Activated naive CD4-positive, alpha-beta T cell treated with anti-CD3 and anti-CD28 coated beads for 36 hours (primary cell): ENCODE data around the gene ACTG2. TPM values are rescaled to one million over a fixed set of nuclear protein-coding genes. Genes with fewer than 3 reads are reported as not detected.
"Not testable (repeated sequence)": the region's sequence is repeated elsewhere in the genome, so short reads cannot be mapped to it uniquely, and the experiment has no call there.

Experiments
- CTCF ChIA-PET: fragments of 350-600 bp; sonication (Branson Sonifier 250); formaldehyde crosslinking; loops from one replicate; lab custom pipeline; 2021; ENCODE audit warnings: antibody characterized with exemption; lab: Charles Lee
- DNase-seq: peaks from one replicate; pipeline ENCODE4 v3.0.0-alpha.2; 2020
- H3K27ac Mint-ChIP-seq: one replicate; pipeline ENCODE4 v1.8.0; 2021; ENCODE audit warnings: mild to moderate bottlenecking, mixed read lengths
- H3K27me3 Mint-ChIP-seq: one replicate; pipeline ENCODE4 v1.8.0; 2021; ENCODE audit warnings: low read depth, mixed read lengths
- H3K36me3 Mint-ChIP-seq: one replicate; pipeline ENCODE4 v1.8.0; 2021; ENCODE audit warnings: low read depth, mixed read lengths
- H3K4me1 Mint-ChIP-seq: one replicate; pipeline ENCODE4 v1.8.0; 2021; ENCODE audit warnings: low read depth, mixed read lengths
- H3K4me3 Mint-ChIP-seq: one replicate; pipeline ENCODE4 v1.8.0; 2021; ENCODE audit warnings: mild to moderate bottlenecking, moderate library complexity, mixed read lengths
- H3K9me3 Mint-ChIP-seq: one replicate; pipeline ENCODE4 v1.8.0; 2021; ENCODE audit warnings: mixed read lengths
- intact Hi-C: fragments of 100-400 bp; cut with micrococcal nuclease; formaldehyde crosslinking; loops from one replicate; pipeline ENCODE4 v1.15.1; 2023
- total RNA-seq, 2 experiments: library from RNA; stranded (reverse); gene quantifications; one replicate each; pipeline ENCODE4 v1.2.3, GENCODE V29; 2021

The ACTG2 gene
- total RNA-seq, 2 experiments from 2014 or later = not detected

DNA sequence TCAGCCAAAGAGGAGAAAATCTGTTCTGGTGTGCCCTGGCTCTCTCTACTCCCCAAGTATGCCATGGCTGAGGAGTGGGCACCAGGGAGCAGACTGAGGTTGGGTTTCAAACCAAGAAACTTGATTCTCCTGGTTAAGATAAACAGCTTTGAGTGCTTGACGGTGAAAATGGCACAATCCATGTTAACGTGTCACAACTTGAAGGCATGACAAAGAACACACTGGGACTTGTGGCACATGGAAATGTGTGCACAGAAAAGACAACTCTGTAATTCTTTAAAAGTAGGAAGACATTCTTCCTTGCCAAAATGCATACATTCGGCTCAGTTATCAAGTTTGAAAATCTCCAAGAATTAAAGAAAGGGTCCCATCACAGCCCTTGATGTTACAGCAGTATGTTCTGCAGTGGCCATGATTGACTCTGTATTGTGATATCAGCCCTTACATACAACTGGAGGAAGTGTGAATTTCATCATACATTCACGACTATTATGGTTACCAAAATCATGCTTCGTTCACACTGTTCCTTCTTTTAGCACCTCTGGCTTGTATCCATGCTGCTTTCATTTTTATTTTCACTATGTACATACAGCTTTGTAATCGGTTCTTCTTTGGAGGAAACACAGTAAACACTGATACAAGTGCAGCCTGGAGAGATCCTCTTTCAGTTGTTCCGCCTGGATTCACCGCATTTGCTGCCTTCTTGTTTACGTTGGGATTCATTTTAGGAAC is 15.6 kb upstream of the ACTG2 start:
- Mint-ChIP-seq H3K27ac (no peak overlapping the region), H3K36me3 (no peaks in the 10 kb centered on the region), H3K27me3 (no peaks in the 10 kb centered on the region), H3K4me1 (peaks cover 3% of the 10 kb centered on the region), H3K4me3 (no peak overlapping the region), H3K9me3 (no peaks in the 10 kb centered on the region)
- DNase-seq = no peak
- intact Hi-C loops = no loop called here
- CTCF ChIA-PET = no interaction called here

DNA sequence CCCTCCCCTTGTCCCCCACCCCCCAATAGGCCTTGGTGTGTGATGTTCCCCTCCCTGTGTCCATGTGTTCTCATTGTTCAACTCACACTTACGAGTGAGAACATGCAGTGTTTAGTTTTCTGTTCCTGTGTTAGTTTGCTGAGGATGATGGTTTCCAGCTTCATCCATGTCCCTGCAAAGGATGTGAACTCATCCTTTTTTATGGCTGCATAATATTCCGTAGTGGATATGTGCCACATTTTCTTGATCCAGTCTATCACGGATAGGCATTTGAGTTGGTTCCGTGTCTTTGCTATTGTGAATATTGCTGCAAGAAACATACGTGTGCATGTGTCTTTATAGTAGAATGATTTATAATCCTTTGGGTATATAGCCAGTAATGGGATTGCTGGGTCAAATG is 14.8 kb upstream of the ACTG2 start:
- CTCF ChIA-PET, intact Hi-C loops, H3K9me3 Mint-ChIP-seq, H3K27ac Mint-ChIP-seq, H3K27me3 Mint-ChIP-seq, H3K36me3 Mint-ChIP-seq, H3K4me1 Mint-ChIP-seq, DNase-seq, H3K4me3 Mint-ChIP-seq: not testable (repeated sequence)

DNA sequence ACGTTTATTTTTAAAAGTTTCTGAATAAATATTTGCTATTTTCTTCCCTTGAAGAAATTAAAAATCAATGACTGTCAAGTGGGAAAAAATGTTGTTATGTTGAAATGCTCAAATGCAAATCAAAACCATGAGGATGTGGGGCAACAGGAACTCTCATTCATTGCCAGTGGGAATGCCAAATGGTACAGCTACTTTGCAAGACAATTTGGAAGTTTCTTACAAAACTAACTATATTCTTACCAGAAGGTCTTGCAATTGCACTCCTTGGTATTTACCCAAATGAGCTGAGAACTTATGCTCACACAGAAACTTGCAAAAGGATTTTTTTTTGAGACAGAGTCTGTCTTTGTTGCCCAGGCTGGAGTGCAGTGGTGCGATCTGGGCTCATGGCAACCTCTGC is 7.4 kb upstream of the ACTG2 start:
- Mint-ChIP-seq H3K4me1 (peaks cover 24% of the 10 kb centered on the region), H3K36me3 (no peaks in the 10 kb centered on the region), H3K27ac (no peak overlapping the region), H3K9me3 (no peaks in the 10 kb centered on the region), H3K4me3 (no peak overlapping the region), H3K27me3 (no peaks in the 10 kb centered on the region)
- CTCF ChIA-PET = no interaction called here
- no peak for DNase-seq
- intact Hi-C loops = no loop called here

DNA sequence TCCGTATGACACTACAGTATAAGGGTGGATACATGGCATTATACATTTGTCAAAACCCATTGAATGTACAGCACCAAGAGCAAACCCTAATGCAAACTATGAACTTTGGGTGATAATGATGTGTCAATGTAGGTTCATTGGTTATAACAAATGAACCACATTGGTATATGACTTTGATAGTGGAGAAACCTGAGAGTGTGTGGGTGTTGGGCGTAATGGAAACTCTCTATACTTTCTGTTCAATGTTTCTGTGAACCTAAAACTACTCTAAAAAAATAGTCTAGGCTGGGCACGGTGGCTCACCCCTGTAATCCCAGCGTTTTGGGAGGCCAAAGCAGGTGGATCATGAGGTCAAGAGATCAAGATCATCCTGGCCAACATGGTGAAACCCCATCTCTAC is 6.5 kb upstream of the ACTG2 start:
- Mint-ChIP-seq H3K9me3 (no peaks in the 10 kb centered on the region), H3K27me3 (no peaks in the 10 kb centered on the region), H3K4me1 (peaks cover 24% of the 10 kb centered on the region), H3K36me3 (no peaks in the 10 kb centered on the region), H3K4me3 (no peak overlapping the region), H3K27ac (peak overlapping the region; percentile 54)
- intact Hi-C loops = loop anchor here (1.0 kb wide), 2 partner anchors 9 to 53 kb away; no protein-coding TSS in a partner anchor
- peak; percentile 73 for DNase-seq
- CTCF ChIA-PET = no interaction called here

DNA sequence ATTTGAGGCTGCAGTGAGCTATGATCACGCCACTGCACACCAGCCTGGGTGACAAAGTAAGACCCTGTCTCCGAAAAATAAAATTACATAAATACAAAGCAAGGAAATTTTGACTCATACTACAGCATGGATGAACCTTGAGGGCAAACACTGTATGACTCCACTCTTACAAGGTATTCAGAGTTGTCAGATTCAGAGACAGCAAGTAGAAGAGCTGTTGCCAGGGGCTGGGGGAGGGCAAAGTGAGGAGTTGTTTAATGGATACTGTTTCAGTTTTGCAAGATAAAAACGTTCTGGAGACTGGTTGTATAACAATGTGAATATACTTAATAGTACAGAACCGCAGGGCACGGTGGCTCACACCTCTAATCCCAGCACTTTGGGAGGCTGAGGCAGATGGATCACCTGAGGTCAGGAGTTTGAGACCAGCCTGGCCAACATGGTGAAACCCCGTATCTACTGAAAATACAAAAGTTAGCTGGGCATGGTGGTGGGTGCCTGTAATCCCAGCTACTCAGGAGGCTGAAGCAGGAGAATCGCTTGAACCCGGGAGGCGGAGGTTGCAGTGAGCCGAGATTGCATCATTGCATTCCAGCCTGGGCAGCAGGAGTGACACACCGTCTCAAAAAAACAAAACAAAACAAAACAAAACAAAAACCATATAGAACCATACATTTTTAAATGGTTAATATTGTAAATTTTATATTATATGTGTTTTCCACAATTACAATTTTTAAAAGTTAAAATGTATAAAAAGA is 5.0 kb upstream of the ACTG2 start:
- H3K27ac Mint-ChIP-seq = not testable (repeated sequence)

DNA sequence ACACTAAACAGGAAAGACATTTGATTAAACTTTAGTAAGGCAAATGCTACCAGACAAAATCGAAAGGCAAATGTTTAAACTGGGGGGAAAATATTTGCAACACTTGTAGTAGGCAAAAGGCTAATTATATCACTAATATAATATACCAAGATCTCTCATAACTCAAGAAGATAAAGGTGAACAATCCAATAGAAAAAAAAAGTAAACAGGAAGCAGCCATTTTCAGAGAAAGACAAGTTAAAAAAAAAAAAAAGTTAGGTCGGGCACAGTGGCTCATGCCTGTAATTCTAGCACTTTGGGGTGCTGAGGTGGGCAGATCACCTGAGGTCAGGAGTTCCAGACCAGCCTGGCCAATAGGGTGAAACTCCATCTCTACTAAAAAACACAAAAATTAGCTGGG is 4.4 kb upstream of the ACTG2 start:
- no peak for DNase-seq
- CTCF ChIA-PET = interaction anchor here (0.6 to 0.7 kb wide), 2 partner anchors 62 to 361 kb away, joined by 3 read pairs; no protein-coding TSS in a partner anchor
- Mint-ChIP-seq H3K27ac (no peak overlapping the region), H3K4me3 (no peak overlapping the region), H3K4me1 (peaks cover 24% of the 10 kb centered on the region), H3K9me3 (no peaks in the 10 kb centered on the region), H3K27me3 (no peaks in the 10 kb centered on the region), H3K36me3 (no peaks in the 10 kb centered on the region)
- intact Hi-C loops = no loop called here

More for the DNA sequence above, 5.0 kb upstream of the ACTG2 start:
- H3K9me3 Mint-ChIP-seq, H3K36me3 Mint-ChIP-seq, intact Hi-C loops, H3K27me3 Mint-ChIP-seq, H3K4me3 Mint-ChIP-seq: not testable (repeated sequence)
- CTCF ChIA-PET = interaction anchor here (1.0 kb wide), 1 partner anchor 9 kb away, joined by 3 read pairs; no protein-coding TSS in a partner anchor
- DNase-seq = peak; percentile 21
- H3K4me1 Mint-ChIP-seq = peaks cover 24% of the 10 kb centered on the region

DNA sequence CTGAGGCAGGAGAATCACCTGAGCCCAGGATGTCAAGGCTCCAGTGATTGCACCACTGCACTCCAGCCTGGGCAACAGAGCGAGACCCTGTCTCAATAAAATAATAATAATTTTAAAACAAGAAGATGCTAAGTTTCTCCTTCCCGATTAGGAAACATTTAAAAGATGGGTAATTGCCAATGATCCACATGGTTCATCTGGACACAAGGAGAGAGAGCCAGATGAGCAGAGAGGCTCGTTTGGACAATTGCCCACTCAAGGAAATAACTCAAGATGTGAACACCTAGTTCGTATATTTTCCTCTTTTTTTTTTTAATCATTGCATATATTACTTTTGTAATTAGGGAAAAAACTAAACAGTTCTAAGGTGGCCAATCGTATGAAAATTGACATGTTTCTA is 3.6 kb upstream of the ACTG2 start:
- CTCF ChIA-PET = no interaction called here
- H3K27ac Mint-ChIP-seq = no peak overlapping the region
- peaks cover 24% of the 10 kb centered on the region for H3K4me1 Mint-ChIP-seq
- H3K36me3 Mint-ChIP-seq = no peaks in the 10 kb centered on the region
- H3K27me3 Mint-ChIP-seq = no peaks in the 10 kb centered on the region
- intact Hi-C loops = no loop called here
- H3K4me3 Mint-ChIP-seq = no peak overlapping the region
- H3K9me3 Mint-ChIP-seq = no peaks in the 10 kb centered on the region
- DNase-seq = no peak

DNA sequence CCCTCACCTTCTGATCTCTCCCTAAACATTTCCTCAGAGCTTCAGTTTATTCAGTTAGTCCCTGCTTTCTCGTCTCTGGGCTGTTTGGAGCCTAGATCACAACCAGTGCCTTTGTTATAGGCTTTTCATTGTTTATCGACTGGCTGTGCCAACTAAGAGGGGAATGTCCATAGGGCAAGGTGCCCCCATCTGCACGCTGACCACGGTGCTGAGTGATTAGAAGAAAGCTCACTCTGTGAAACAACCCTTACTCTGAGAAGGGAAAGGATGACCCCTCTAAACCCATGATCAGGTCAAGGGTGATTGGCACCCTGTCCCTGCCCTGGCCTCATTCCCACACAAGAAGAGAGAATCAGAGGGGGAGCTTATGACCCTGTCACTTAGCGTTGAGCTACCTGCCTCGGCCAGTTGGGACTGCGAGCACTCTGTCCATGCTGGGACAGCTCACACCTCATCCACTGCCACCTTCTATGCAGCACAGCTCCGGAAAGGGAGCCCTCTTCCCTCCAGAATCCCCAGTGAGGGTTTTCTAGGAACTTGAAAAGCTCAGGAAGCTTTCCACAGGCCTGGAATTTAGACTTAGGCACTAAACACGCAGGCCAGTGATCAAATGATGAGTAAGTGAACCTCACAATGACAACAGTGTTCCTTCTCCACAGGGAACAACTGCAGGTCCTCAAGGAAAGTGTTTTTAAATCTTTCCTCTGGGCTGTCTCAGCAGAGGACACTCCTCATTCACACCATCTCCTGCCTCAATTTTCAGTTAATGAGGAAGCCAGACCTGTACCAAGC is 2.3 kb upstream of the ACTG2 start:
- no peaks in the 10 kb centered on the region for H3K36me3 Mint-ChIP-seq
- no peak overlapping the region for H3K4me3 Mint-ChIP-seq
- intact Hi-C loops = no loop called here
- H3K4me1 Mint-ChIP-seq = peaks cover 37% of the 10 kb centered on the region
- H3K27me3 Mint-ChIP-seq = no peaks in the 10 kb centered on the region
- no peaks in the 10 kb centered on the region for H3K9me3 Mint-ChIP-seq
- H3K27ac Mint-ChIP-seq = no peak overlapping the region
- no peak for DNase-seq
- CTCF ChIA-PET = interaction anchor here (1.3 to 1.6 kb wide), 3 partner anchors 13 to 97 kb away, joined by 3 to 4 read pairs (median 4); no protein-coding TSS in a partner anchor

DNA sequence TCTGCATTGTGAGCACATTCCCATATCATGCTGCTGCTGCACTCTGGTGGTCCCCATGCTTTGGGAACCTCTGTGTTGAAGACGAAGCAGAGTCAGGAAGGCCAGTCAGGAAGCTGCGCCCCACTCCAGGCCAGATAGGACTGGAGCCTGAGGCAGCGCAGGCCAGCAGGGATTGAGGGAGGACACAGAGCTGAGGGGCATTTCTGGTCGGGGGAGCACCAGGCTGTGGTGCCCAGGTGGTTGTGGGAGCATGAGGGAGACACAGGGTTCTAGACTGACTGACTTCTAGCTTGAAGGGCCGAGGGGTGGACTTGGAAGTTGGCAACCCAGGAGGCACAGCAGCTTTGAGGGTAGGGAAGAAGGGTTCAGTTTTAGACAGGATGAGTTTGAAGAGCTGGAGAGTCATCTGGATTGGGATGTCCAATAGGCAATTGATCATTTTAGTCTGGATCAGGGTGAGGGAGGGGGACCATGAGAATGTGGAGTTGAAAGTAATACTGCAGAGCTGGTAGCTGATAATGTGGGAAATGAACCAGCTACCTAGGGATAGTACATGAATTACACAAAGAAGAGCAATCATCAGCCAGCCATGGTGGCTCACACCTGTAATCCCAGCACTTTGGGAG is 1.4 kb upstream of the ACTG2 start:
- no peak for DNase-seq
- Mint-ChIP-seq H3K27me3 (no peaks in the 10 kb centered on the region), H3K9me3 (no peaks in the 10 kb centered on the region), H3K4me1 (peaks cover 38% of the 10 kb centered on the region), H3K4me3 (no peak overlapping the region), H3K36me3 (no peaks in the 10 kb centered on the region), H3K27ac (no peak overlapping the region)
- CTCF ChIA-PET = interaction anchor here (0.6 to 1.6 kb wide), 4 partner anchors 12 to 141 kb away, joined by 4 to 5 read pairs (median 4); no protein-coding TSS in a partner anchor
- intact Hi-C loops = no loop called here

DNA sequence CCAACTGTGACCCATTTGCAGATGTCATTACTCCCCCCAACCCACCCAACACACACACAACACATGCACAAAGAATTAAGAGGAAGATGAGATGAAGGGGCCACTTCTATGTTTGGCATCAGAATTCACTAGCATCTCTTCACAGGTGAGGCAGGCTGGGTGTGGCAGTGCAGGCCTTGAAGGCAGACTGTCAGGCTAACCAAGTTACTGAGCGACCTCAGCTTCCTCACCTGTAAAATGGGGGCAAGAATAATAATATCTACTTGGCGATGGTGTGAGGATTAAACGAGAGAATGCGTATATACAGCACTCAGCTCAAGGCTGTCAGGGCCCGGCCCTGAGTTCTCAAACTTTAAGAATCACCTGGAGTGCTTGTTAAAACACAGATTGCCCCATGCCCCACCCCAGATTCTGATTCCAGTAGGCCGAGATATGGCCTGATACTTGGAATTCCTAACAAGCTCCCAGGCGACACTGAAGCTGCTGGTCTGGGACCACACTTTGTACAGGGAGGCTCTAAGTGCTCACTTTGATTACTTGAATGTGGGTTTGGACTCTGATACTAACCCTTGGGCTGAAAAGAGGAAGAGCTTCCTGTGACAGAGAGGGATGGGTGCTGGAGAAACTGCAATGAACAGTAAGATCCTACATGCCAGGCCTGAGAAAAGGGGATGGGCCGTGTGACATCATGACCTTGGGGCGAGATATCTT is 1.1 kb downstream of the ACTG2 start:
- Mint-ChIP-seq H3K4me3 (no peak overlapping the region), H3K9me3 (no peaks in the 10 kb centered on the region), H3K4me1 (peaks cover 33% of the 10 kb centered on the region), H3K36me3 (no peaks in the 10 kb centered on the region), H3K27me3 (no peaks in the 10 kb centered on the region), H3K27ac (no peak overlapping the region)
- intact Hi-C loops = no loop called here
- no peak for DNase-seq
- CTCF ChIA-PET = interaction anchor here (0.5 to 1.5 kb wide), 3 partner anchors 20 to 285 kb away, joined by 4 to 5 read pairs (median 4); no protein-coding TSS in a partner anchor

DNA sequence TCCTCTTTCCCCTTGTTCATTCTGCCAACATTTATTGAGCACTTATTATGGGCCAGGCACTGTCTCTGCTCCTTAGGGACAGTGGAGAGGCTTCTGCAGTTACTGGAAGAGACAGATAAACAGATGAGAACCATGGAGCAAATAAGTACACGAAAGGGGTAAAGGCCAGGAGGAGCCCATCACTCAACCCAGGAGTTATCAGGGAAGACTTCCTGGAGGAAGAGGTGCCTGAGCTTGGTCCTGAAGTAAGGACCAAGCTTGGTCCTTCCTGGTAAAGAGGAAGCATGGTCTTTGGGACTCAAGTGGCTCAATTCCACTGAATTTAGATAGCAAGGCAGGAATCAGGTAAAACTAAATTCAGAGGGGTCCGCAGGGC is 1.7 kb downstream of the ACTG2 start:
- peaks cover 33% of the 10 kb centered on the region for H3K4me1 Mint-ChIP-seq
- no peaks in the 10 kb centered on the region for H3K27me3 Mint-ChIP-seq
- no peaks in the 10 kb centered on the region for H3K36me3 Mint-ChIP-seq
- no peak overlapping the region for H3K4me3 Mint-ChIP-seq
- CTCF ChIA-PET = interaction anchor here (1.5 kb wide), 1 partner anchor 68 kb away, joined by 4 read pairs; no protein-coding TSS in a partner anchor
- intact Hi-C loops = no loop called here
- H3K9me3 Mint-ChIP-seq = no peaks in the 10 kb centered on the region
- no peak for DNase-seq
- H3K27ac Mint-ChIP-seq = no peak overlapping the region
